Measurements from ENCODE around the gene SLC10A7. TPM values are rescaled to one million over a fixed set of nuclear protein-coding genes. Genes with fewer than 3 reads are reported as not detected.

Gene SLC10A7
- total RNA-seq, 1 donor from 2014 or later: 11.8 TPM

GRCh38 chr4:146439999-146440398 lies 81.7 kb downstream of the SLC10A7 start:
- TF ChIP-seq CTCF (IDR thresholded peaks at IDR 0.05; ENCODE audit: unreplicated experiment): no peak
- peaks cover 2% of the 10 kb centered on the region for H3K36me3 Mint-ChIP-seq (ENCODE audit: low read depth, unreplicated experiment)
- H3K9me3 Mint-ChIP-seq (ENCODE audit: unreplicated experiment): no peaks in the 10 kb centered on the region
- peaks cover 9% of the 10 kb centered on the region for H3K4me1 Mint-ChIP-seq (ENCODE audit: unreplicated experiment)
- no peak overlapping the region for H3K4me3 Mint-ChIP-seq (ENCODE audit: unreplicated experiment)
- no peaks in the 10 kb centered on the region for H3K27me3 Mint-ChIP-seq (ENCODE audit: unreplicated experiment)
- peak overlapping the region; percentile 5 for H3K27ac Mint-ChIP-seq (ENCODE audit: unreplicated experiment)
- DNase-seq (ENCODE audit: low spot score): no peak

GRCh38 chr4:146439437-146439836 lies 82.3 kb downstream of the SLC10A7 start:
- H3K4me1 Mint-ChIP-seq (ENCODE audit: unreplicated experiment): peaks cover 9% of the 10 kb centered on the region
- DNase-seq (ENCODE audit: low spot score): no peak
- no peak overlapping the region for H3K4me3 Mint-ChIP-seq (ENCODE audit: unreplicated experiment)
- no peaks in the 10 kb centered on the region for H3K9me3 Mint-ChIP-seq (ENCODE audit: unreplicated experiment)
- H3K27me3 Mint-ChIP-seq (ENCODE audit: unreplicated experiment): no peaks in the 10 kb centered on the region
- no peak for TF ChIP-seq CTCF (IDR thresholded peaks at IDR 0.05; ENCODE audit: unreplicated experiment)
- H3K36me3 Mint-ChIP-seq (ENCODE audit: low read depth, unreplicated experiment): no peaks in the 10 kb centered on the region
- H3K27ac Mint-ChIP-seq (ENCODE audit: unreplicated experiment): no peak overlapping the region

GRCh38 chr4:146437778-146438177 lies 84.0 kb downstream of the SLC10A7 start:
- TF ChIP-seq CTCF (IDR thresholded peaks at IDR 0.05; ENCODE audit: unreplicated experiment): no peak
- no peaks in the 10 kb centered on the region for H3K9me3 Mint-ChIP-seq (ENCODE audit: unreplicated experiment)
- no peaks in the 10 kb centered on the region for H3K27me3 Mint-ChIP-seq (ENCODE audit: unreplicated experiment)
- H3K27ac Mint-ChIP-seq (ENCODE audit: unreplicated experiment): no peak overlapping the region
- no peak overlapping the region for H3K4me3 Mint-ChIP-seq (ENCODE audit: unreplicated experiment)
- H3K36me3 Mint-ChIP-seq (ENCODE audit: low read depth, unreplicated experiment): no peaks in the 10 kb centered on the region
- no peak for DNase-seq (ENCODE audit: low spot score)
- peaks cover 6% of the 10 kb centered on the region for H3K4me1 Mint-ChIP-seq (ENCODE audit: unreplicated experiment)

GRCh38 chr4:146436423-146437162 lies 85.1 kb downstream of the SLC10A7 start:
- Mint-ChIP-seq H3K4me1 (ENCODE audit: unreplicated experiment) (peaks cover 6% of the 10 kb centered on the region), H3K9me3 (ENCODE audit: unreplicated experiment) (no peaks in the 10 kb centered on the region), H3K27ac (ENCODE audit: unreplicated experiment) (no peak overlapping the region), H3K4me3 (ENCODE audit: unreplicated experiment) (no peak overlapping the region), H3K36me3 (ENCODE audit: low read depth, unreplicated experiment) (no peaks in the 10 kb centered on the region), H3K27me3 (ENCODE audit: unreplicated experiment) (no peaks in the 10 kb centered on the region)
- TF ChIP-seq CTCF (IDR thresholded peaks at IDR 0.05; ENCODE audit: unreplicated experiment): no peak
- DNase-seq (ENCODE audit: low spot score): no peak

GRCh38 chr4:146435962-146436361 lies 85.8 kb downstream of the SLC10A7 start:
- no peak for TF ChIP-seq CTCF (IDR thresholded peaks at IDR 0.05; ENCODE audit: unreplicated experiment)
- Mint-ChIP-seq H3K9me3 (ENCODE audit: unreplicated experiment) (no peaks in the 10 kb centered on the region), H3K4me3 (ENCODE audit: unreplicated experiment) (no peak overlapping the region), H3K27ac (ENCODE audit: unreplicated experiment) (no peak overlapping the region), H3K4me1 (ENCODE audit: unreplicated experiment) (peaks cover 6% of the 10 kb centered on the region), H3K27me3 (ENCODE audit: unreplicated experiment) (no peaks in the 10 kb centered on the region), H3K36me3 (ENCODE audit: low read depth, unreplicated experiment) (no peaks in the 10 kb centered on the region)
- no peak for DNase-seq (ENCODE audit: low spot score)
